ENCODE data around the gene ARHGAP28.

The ARHGAP28 gene

DNA sequence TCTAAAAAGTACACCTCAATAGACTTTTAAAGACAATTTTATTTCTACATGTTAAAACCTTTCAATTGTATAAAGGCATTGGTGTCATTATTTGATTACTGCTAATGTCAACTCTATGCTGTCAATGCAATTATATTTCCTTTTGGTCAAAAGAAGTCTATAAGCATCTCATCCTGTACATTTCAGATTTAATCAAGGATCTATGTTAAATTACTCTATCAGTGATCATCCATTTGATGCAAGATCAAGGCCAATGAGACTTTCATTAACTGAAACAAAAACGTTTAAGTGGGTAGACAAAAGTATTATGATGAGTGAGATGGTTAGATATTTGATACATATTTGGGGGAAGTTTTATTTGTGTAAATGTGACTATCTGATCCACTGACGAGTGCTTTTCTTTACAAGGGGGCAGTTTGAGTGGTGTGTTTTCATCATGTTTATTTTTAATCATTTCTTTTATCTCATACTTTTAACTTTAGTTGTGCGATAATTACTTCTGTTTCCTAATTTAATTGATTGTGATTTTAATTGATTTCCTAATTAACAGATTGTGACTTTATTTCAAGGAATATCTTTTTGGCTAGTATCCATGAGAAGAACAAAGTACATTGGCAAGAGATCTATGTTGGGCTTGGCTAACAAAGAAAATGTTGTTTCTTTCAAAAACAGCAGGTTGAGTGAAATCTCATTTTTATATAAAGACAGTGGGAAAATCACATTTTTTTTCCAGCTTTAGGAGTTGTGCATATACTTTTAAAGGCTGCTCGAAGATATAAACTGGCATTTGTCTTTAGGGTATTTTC, 1.1 kb downstream of the ARHGAP28 start:
- TF ChIP-seq, protein P1, sequence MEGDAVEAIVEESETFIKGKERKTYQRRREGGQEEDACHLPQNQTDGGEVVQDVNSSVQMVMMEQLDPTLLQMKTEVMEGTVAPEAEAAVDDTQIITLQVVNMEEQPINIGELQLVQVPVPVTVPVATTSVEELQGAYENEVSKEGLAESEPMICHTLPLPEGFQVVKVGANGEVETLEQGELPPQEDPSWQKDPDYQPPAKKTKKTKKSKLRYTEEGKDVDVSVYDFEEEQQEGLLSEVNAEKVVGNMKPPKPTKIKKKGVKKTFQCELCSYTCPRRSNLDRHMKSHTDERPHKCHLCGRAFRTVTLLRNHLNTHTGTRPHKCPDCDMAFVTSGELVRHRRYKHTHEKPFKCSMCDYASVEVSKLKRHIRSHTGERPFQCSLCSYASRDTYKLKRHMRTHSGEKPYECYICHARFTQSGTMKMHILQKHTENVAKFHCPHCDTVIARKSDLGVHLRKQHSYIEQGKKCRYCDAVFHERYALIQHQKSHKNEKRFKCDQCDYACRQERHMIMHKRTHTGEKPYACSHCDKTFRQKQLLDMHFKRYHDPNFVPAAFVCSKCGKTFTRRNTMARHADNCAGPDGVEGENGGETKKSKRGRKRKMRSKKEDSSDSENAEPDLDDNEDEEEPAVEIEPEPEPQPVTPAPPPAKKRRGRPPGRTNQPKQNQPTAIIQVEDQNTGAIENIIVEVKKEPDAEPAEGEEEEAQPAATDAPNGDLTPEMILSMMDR (IDR thresholded peaks at IDR 0.05; ENCODE audit: control insufficient read depth, insufficient read depth, low read depth, low read length, missing control alignments) = no peak
- no peak overlapping the region for H3K4me3 ChIP-seq (ENCODE audit: control insufficient read depth, low read depth, low read length)
- no peak for DNase-seq (ENCODE audit: low read depth)

DNA sequence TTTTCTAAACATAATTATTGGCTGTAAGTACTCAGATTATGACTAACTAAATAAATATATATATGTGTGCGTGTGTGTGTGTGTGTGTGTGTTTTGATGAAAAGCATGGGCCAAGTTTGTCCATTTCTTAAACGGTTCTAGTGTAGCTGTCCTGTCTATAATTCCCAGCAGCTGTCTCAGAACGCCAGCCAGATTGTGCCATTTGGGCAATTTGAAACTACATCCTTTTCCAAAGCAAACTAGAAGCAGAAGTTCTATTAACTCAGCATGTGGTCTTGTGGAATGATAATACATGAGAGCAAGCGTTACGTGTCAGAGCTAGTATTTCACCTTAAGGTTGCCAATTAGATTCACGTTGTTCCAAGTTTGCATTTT, 1.7 kb downstream of the ARHGAP28 start:
- DNase-seq (ENCODE audit: low read depth) = peak; percentile 85
- no peak overlapping the region for H3K4me3 ChIP-seq (ENCODE audit: control insufficient read depth, low read depth, low read length)
- TF ChIP-seq, protein P1 (IDR thresholded peaks at IDR 0.05; ENCODE audit: control insufficient read depth, insufficient read depth, low read depth, low read length, missing control alignments) = no peak

DNA sequence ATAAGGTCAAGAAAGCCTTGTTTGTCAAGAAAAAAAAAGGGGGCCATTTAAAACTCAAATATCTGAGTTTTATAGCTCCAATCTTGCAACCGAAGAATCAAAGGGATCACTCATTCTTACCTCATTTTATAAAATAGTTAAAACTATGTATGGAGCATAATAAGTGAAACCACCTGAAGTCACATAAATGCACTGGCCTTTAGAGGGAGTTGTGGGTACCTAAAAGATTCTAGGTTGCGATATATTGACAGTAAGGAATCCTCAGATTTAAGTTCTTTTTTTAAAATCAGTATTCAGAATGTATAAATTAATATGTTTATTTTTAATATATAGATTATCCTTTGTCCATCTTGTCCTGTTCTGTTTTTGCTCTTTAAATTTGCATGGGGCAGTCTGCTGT, 3.4 kb downstream of the ARHGAP28 start:
- no peak overlapping the region for H3K4me3 ChIP-seq (ENCODE audit: control insufficient read depth, low read depth, low read length)
- DNase-seq (ENCODE audit: low read depth) = no peak
- TF ChIP-seq, protein P1 (IDR thresholded peaks at IDR 0.05; ENCODE audit: control insufficient read depth, insufficient read depth, low read depth, low read length, missing control alignments) = no peak

DNA sequence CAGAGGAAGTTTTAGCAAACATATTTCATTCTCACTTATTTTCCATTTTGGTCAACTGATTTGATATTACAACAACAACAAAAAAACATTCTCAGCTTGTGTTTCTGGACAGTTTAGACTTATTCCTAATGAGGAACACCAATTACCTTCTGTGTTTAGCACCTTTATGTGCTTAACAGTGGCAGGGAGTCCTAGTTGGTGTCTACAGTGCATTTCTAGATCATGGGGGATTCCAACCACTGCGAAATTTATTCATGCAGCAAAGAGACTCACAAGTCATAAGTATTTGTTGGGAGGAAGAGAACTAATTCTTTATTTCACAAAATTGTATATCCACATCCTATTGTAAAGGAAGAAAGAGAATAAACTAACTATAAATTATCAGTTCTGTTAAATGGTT, 4.2 kb downstream of the ARHGAP28 start:
- TF ChIP-seq, protein P1 (IDR thresholded peaks at IDR 0.05; ENCODE audit: control insufficient read depth, insufficient read depth, low read depth, low read length, missing control alignments) = no peak
- H3K4me3 ChIP-seq (ENCODE audit: control insufficient read depth, low read depth, low read length) = no peak overlapping the region
- DNase-seq (ENCODE audit: low read depth) = no peak

DNA sequence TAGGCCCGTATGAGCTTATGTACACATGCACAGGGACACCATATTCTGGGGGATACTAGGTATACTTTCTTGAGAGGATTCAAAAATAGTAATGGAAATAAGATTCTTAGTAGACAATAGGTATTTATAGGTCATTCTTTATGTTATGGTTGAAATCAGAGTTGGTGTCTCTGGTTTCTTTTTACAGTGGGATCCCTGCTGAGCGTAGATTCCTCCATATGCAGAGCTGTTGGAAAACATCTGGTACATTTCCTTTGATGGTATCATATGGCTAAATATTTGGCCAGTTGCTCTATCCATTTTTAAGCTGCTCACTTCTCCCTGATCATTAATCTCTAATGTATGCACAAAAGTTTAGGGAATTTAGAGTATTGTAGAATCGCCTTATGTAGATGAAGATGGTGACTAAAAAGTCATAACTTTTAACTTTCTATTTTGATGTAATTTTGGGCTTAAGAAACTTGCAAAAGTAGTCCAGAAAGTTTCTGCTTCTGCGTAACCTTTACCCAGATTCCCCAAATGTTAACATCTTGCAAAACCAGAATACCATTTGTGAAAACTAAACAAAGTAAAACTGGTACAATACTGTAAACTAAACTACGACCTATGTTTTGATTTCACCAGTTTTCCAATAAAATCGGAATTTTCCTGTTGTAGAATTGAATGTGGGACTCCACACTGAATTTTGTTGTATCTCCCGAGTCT, 5.4 kb downstream of the ARHGAP28 start:
- no peak for DNase-seq (ENCODE audit: low read depth)
- H3K4me3 ChIP-seq (ENCODE audit: control insufficient read depth, low read depth, low read length) = no peak overlapping the region
- TF ChIP-seq, protein P1 (IDR thresholded peaks at IDR 0.05; ENCODE audit: control insufficient read depth, insufficient read depth, low read depth, low read length, missing control alignments) = no peak

DNA sequence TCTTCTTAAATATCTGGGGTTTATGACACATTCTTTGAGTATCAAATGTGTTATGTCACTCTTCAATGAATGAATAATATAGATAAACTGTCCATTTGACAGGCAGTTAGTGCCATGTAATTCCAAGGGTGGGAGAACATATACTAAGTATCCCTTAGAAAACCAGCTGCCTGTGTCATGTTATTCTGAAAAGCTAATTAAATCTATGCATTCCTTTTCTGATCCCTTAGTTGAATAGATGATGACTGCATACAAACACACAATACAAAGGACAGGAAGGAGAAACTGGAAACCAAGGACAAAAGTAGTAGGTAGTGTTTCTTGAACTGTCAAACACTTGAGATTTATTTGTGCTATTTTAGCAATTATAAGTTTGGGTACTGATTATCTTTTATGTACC, 8.3 kb downstream of the ARHGAP28 start:
- no peak overlapping the region for H3K4me3 ChIP-seq (ENCODE audit: control insufficient read depth, low read depth, low read length)
- no peak for DNase-seq (ENCODE audit: low read depth)
- TF ChIP-seq, protein P1 (IDR thresholded peaks at IDR 0.05; ENCODE audit: control insufficient read depth, insufficient read depth, low read depth, low read length, missing control alignments) = no peak
